SK-N-SH (cell line): ENCODE measurements around the gene LRRC1. TPM values are rescaled to one million over a fixed set of nuclear protein-coding genes. Genes with fewer than 3 reads are reported as not detected.

Experiments used
- CTCF ChIA-PET: fragments of 300-600, 350-600 bp; formaldehyde crosslinking; extraction: SDS; loops from one replicate; lab custom pipeline; 2021; lab: Yijun Ruan, JAX
- POLR2A ChIA-PET: fragments of 350-600 bp; sonication (Branson Sonifier 250); formaldehyde crosslinking; extraction: SDS; loops from one replicate; lab custom pipeline; 2020; ENCODE audit warnings: antibody characterized with exemption, inconsistent platforms; lab: Yijun Ruan, JAX
- DNase-seq: peaks from one replicate; pipeline ENCODE4 v3.0.0; 2012
- H2AFZ ChIP-seq: fragments of 200-600 bp; sonication (generic); 2 replicates; pipeline ENCODE4 v1.8.1; 2016; ENCODE audit warnings: antibody characterized with exemption, mild to moderate bottlenecking, low read depth
- H3F3A ChIP-seq: fragments of 200-600 bp; sonication (generic); replicated peaks from 2 replicates; pipeline ENCODE3; 2016; ENCODE audit warnings: antibody characterized with exemption, mild to moderate bottlenecking; ENCODE audit not compliant: insufficient read depth
- H3K27ac ChIP-seq, 2 experiments: fragments of 200-500 bp in 1 of 2; fragments of 200-600 bp in 1 of 2; sonication (Bioruptor generic) in 1 of 2; sonication (generic), shearing (Covaris generic) in 1 of 2; 2 replicates each; pipeline versions ENCODE4 v1.5.1 to v1.6.1; 2014 to 2016; ENCODE audit warnings: low read depth in 2 of 2, inconsistent platforms in 1 of 2, low read length in 1 of 2, mild to moderate bottlenecking in 1 of 2, mixed read lengths in 1 of 2
- H3K27me3 ChIP-seq: fragments of 200-600 bp; sonication (generic), shearing (Covaris generic); 2 replicates; pipeline ENCODE4 v1.6.1; 2016; ENCODE audit warnings: mixed run types; ENCODE audit not compliant: insufficient read depth
- H3K36me3 ChIP-seq, 2 experiments: fragments of 200-500 bp in 1 of 2; fragments of 200-600 bp in 1 of 2; sonication (Bioruptor generic) in 1 of 2; sonication (generic) in 1 of 2; replicated peaks in 1 of 2; 2 replicates each; pipeline versions ENCODE3 to v1.5.1; 2014 to 2016; ENCODE audit warnings: low read length in 1 of 2, mild to moderate bottlenecking in 1 of 2; ENCODE audit not compliant: insufficient read depth in 2 of 2, control insufficient read depth in 1 of 2
- H3K4me1 ChIP-seq, 2 experiments: fragments of 200-500 bp in 1 of 2; fragments of 200-600 bp in 1 of 2; sonication (Bioruptor generic) in 1 of 2; sonication (generic), shearing (Covaris generic) in 1 of 2; 2 replicates each; pipeline versions ENCODE4 v1.5.1 to v1.6.1; 2014 to 2016; ENCODE audit warnings: low read depth in 1 of 2, low read length in 1 of 2, mixed run types in 1 of 2; ENCODE audit not compliant: insufficient read depth in 2 of 2, control insufficient read depth in 1 of 2
- H3K4me2 ChIP-seq: fragments of 200-600 bp; sonication (generic), shearing (Covaris generic); 2 replicates; pipeline ENCODE4 v1.6.1; 2017; ENCODE audit warnings: mixed run types
- H3K4me3 ChIP-seq, 2 experiments: fragments of 200-500 bp in 1 of 2; fragments of 200-600 bp in 1 of 2; sonication (Bioruptor generic) in 1 of 2; sonication (generic), shearing (Covaris generic) in 1 of 2; 2 replicates each; pipeline versions ENCODE4 v1.5.1 to v1.8.1; 2014 to 2016; ENCODE audit warnings: low read depth in 2 of 2, inconsistent platforms in 1 of 2, low read length in 1 of 2, mild to moderate bottlenecking in 1 of 2, mixed read lengths in 1 of 2, moderate library complexity in 1 of 2
- H3K79me2 ChIP-seq: fragments of 200-600 bp; sonication (generic); 2 replicates; pipeline ENCODE4 v1.8.1; 2017; ENCODE audit warnings: mild to moderate bottlenecking; ENCODE audit not compliant: insufficient read depth
- H3K9ac ChIP-seq: fragments of 200-600 bp; sonication (generic); 2 replicates; pipeline ENCODE4 v1.6.1; 2017; ENCODE audit warnings: mixed run types
- H3K9me2 ChIP-seq: fragments of 200-600 bp; sonication (generic); 2 replicates; pipeline ENCODE4 v1.6.1; 2017; ENCODE audit warnings: mixed run types
- H3K9me3 ChIP-seq: fragments of 200-600 bp; sonication (generic); 2 replicates; pipeline ENCODE4 v1.6.1; 2017; ENCODE audit warnings: mixed run types, mild to moderate bottlenecking, moderate library complexity
- H4K20me1 ChIP-seq: fragments of 200-600 bp; sonication (generic); 2 replicates; pipeline ENCODE4 v1.6.1; 2017; ENCODE audit warnings: mild to moderate bottlenecking, mixed run types; ENCODE audit not compliant: insufficient read depth
- CHD2 ChIP-seq: fragments of 150-350 bp; IDR thresholded peaks from 2 replicates; pipeline ENCODE4 v1.6.1; 2018; ENCODE audit warnings: low read length; ENCODE audit not compliant: partially characterized antibody
- ELF1 ChIP-seq: IDR thresholded peaks from 2 replicates; pipeline ENCODE4 v1.4.0; 2012
- EP300 ChIP-seq, 2 experiments: IDR thresholded peaks; 2 replicates each; pipeline versions ENCODE4 v1.4.0 to v1.6.1; 2012; ENCODE audit warnings: borderline replicate concordance in 1 of 2, low read depth in 1 of 2, low read length in 1 of 2
- FOSL2 ChIP-seq: IDR thresholded peaks from 2 replicates; pipeline ENCODE4 v1.4.0; 2012; ENCODE audit warnings: low read depth, mild to moderate bottlenecking, moderate library complexity, borderline replicate concordance
- FOXJ3 ChIP-seq: sonication (generic); formaldehyde crosslinking; IDR thresholded peaks from 2 replicates; pipeline ENCODE4 v1.5.1; 2020; ENCODE audit warnings: mild to moderate bottlenecking, missing genetic modification reagents
- GABPA ChIP-seq: IDR thresholded peaks from 2 replicates; pipeline ENCODE4 v1.4.0; 2012; ENCODE audit warnings: low read depth, mild to moderate bottlenecking
- JUND ChIP-seq: IDR thresholded peaks from 2 replicates; pipeline ENCODE4 v1.4.0; 2012
- NRF1 ChIP-seq: IDR thresholded peaks from 2 replicates; pipeline ENCODE4 v1.6.1; 2012; ENCODE audit warnings: low read depth, mild to moderate bottlenecking, low read length
- POLR2AphosphoS5 ChIP-seq: IDR thresholded peaks from 2 replicates; pipeline ENCODE4 v1.6.1; 2012; ENCODE audit warnings: low read depth, low read length
- RCOR1 ChIP-seq: fragments of 150-350 bp; IDR thresholded peaks from 2 replicates; pipeline ENCODE4 v1.6.1; 2017; ENCODE audit warnings: antibody characterized with exemption, low read length
- RFX5 ChIP-seq: IDR thresholded peaks from 2 replicates; pipeline ENCODE4 v1.6.1; 2012; ENCODE audit warnings: mild to moderate bottlenecking, improper control_type of control experiment, low read length
- TAF1 ChIP-seq: IDR thresholded peaks from 2 replicates; pipeline ENCODE4 v1.6.1; 2012; ENCODE audit warnings: low read depth, mild to moderate bottlenecking, low read length, moderate library complexity, borderline replicate concordance
- YY1 ChIP-seq: IDR thresholded peaks from 2 replicates; pipeline ENCODE4 v1.4.0; 2012; ENCODE audit warnings: low read depth, mild to moderate bottlenecking
- WGBS: methylation state at CpG from one replicate; pipeline ENCODE4 v1.1.6; 2017; ENCODE audit warnings: low lambda C conversion rate; 5-methylcytosine and 5-hydroxymethylcytosine counted together
- polyA plus RNA-seq, 3 experiments: library from polyadenylated mRNA; depleted of rRNA; stranded (reverse); fragments of >200 nt; gene quantifications; 2 replicates each; pipeline ENCODE4 v1.2.3, GENCODE V29; 2012
- TF ChIP-seq, protein P1 (sequence below): IDR thresholded peaks from 2 replicates; pipeline ENCODE4 v1.4.0; 2012; ENCODE audit warnings: low read depth, borderline replicate concordance
- TF ChIP-seq, protein P2 (sequence below): fragments of 200-600 bp; sonication (generic); IDR thresholded peaks from 2 replicates; pipeline ENCODE4 v1.6.1; 2017; ENCODE audit warnings: antibody characterized with exemption, mild to moderate bottlenecking, moderate library complexity

LRRC1 gene
- polyA plus RNA-seq, 1 of the 3 experiments (the other 2 are of a cell fraction): 0.84 TPM

DNA sequence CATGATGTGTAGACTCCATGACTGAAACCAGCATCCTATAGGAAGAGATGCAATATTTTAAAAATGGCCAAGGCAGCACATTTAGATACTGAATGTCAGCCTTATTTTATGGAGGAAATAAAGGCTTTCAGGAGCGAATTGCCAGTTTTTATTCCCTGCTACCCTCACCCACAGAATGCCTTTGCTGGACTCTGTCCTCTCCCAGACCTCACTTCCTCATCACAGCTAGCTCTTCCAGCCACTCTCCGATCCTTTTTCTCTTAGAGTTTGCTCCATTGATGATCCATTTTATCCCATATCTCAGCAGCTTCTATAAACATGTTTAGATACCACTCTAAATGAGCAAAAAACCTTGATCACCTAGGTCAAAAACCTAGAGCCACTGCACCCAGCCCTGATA is 137.7 kb downstream of the LRRC1 start:
- H3K9me3 ChIP-seq: no peaks in the 10 kb centered on the region
- no peak overlapping the region for H3K4me3 ChIP-seq
- H3K36me3 ChIP-seq: no peaks in the 10 kb centered on the region
- peaks cover under 1% of the 10 kb centered on the region; the same call in 1 of the 2 replicates for H3K27me3 ChIP-seq
- H3K79me2 ChIP-seq: no peaks in the 10 kb centered on the region
- no peak overlapping the region for H3K4me2 ChIP-seq
- POLR2A ChIA-PET: no interaction called here
- no peak for TF ChIP-seq ELF1
- TF ChIP-seq, all 33 proteins: peak for 0
- no peak for DNase-seq
- WGBS: 9% methylated on average over 2 of the region's 2 CpGs
- Histone ChIP-seq H3K27ac (no peak overlapping the region), H3K9me2 (no peaks in the 10 kb centered on the region), H3F3A (no peaks in the 10 kb centered on the region), H3K4me1 (no peaks in the 10 kb centered on the region), H3K9ac (no peak overlapping the region), H2AFZ (no peak overlapping the region), H4K20me1 (no peaks in the 10 kb centered on the region)
- CTCF ChIA-PET: no interaction called here

DNA sequence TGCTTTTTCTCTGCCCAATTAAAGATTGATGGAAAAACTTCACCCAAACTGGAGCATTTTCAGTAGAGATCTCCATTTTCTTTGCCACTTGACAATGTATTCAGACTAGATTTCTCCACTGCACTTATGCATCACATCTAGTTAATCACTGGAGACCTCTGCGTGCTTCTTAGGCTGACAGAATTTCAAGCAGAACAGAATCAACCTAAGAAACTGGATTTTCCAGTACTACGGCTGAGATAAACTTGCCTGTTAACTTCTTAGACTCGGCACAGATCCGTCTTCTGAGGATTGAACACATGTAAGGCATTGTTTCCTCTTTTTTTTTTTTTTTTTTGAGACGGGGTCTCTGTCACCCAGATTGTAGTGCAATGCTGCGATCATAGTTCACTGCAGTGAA is 139.2 kb downstream of the LRRC1 start:
- WGBS: 21% methylated on average over 6 of the region's 6 CpGs
- no peaks in the 10 kb centered on the region for H3K36me3 ChIP-seq
- H2AFZ ChIP-seq: no peak overlapping the region
- no peak for DNase-seq
- H3K9me2 ChIP-seq: no peaks in the 10 kb centered on the region
- no peak overlapping the region for H3K9ac ChIP-seq
- TF ChIP-seq GABPA (no peak), CHD2 (no peak), FOSL2 (no peak), YY1 (no peak), EP300 (IDR thresholded peaks at IDR 0.05; ENCODE audit: borderline replicate concordance in 1 of 2, low read depth in 1 of 2, low read length in 1 of 2) (no peak), POLR2AphosphoS5 (no peak), NRF1 (no peak), TAF1 (no peak), FOXJ3 (CRISPR knock-in tag) (no peak), RCOR1 (no peak), RFX5 (no peak), JUND (no peak)
- TF ChIP-seq, protein P1, sequence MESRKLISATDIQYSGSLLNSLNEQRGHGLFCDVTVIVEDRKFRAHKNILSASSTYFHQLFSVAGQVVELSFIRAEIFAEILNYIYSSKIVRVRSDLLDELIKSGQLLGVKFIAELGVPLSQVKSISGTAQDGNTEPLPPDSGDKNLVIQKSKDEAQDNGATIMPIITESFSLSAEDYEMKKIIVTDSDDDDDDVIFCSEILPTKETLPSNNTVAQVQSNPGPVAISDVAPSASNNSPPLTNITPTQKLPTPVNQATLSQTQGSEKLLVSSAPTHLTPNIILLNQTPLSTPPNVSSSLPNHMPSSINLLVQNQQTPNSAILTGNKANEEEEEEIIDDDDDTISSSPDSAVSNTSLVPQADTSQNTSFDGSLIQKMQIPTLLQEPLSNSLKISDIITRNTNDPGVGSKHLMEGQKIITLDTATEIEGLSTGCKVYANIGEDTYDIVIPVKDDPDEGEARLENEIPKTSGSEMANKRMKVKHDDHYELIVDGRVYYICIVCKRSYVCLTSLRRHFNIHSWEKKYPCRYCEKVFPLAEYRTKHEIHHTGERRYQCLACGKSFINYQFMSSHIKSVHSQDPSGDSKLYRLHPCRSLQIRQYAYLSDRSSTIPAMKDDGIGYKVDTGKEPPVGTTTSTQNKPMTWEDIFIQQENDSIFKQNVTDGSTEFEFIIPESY: no peak
- TF ChIP-seq, protein P2, sequence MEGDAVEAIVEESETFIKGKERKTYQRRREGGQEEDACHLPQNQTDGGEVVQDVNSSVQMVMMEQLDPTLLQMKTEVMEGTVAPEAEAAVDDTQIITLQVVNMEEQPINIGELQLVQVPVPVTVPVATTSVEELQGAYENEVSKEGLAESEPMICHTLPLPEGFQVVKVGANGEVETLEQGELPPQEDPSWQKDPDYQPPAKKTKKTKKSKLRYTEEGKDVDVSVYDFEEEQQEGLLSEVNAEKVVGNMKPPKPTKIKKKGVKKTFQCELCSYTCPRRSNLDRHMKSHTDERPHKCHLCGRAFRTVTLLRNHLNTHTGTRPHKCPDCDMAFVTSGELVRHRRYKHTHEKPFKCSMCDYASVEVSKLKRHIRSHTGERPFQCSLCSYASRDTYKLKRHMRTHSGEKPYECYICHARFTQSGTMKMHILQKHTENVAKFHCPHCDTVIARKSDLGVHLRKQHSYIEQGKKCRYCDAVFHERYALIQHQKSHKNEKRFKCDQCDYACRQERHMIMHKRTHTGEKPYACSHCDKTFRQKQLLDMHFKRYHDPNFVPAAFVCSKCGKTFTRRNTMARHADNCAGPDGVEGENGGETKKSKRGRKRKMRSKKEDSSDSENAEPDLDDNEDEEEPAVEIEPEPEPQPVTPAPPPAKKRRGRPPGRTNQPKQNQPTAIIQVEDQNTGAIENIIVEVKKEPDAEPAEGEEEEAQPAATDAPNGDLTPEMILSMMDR: no peak
- peaks cover 9% of the 10 kb centered on the region; the same call in 1 of the 2 replicates for H3K27me3 ChIP-seq
- H3K4me1 ChIP-seq: no peaks in the 10 kb centered on the region
- H3K9me3 ChIP-seq: no peaks in the 10 kb centered on the region
- no peak overlapping the region for H3K4me2 ChIP-seq
- H4K20me1 ChIP-seq: no peaks in the 10 kb centered on the region
- H3K4me3 ChIP-seq: no peak overlapping the region
- H3K79me2 ChIP-seq: no peaks in the 10 kb centered on the region
- POLR2A ChIA-PET: no interaction called here
- CTCF ChIA-PET: no interaction called here
- no peak overlapping the region for H3K27ac ChIP-seq
- H3F3A ChIP-seq: no peaks in the 10 kb centered on the region
